Measurements from ENCODE around the gene NPFFR1. TPM values are rescaled to one million over a fixed set of nuclear protein-coding genes. Genes with fewer than 3 reads are reported as not detected.
A peak's percentile ranks its signal among the peaks of the same experiment; 100 is the strongest.
"Not testable (repeated sequence)": the region's sequence is repeated elsewhere in the genome, so short reads cannot be mapped to it uniquely, and the experiment has no call there.

NPFFR1 gene
- total RNA-seq, 4 donors from 2014 or later = 0.03 TPM; not detected in 3

DNA sequence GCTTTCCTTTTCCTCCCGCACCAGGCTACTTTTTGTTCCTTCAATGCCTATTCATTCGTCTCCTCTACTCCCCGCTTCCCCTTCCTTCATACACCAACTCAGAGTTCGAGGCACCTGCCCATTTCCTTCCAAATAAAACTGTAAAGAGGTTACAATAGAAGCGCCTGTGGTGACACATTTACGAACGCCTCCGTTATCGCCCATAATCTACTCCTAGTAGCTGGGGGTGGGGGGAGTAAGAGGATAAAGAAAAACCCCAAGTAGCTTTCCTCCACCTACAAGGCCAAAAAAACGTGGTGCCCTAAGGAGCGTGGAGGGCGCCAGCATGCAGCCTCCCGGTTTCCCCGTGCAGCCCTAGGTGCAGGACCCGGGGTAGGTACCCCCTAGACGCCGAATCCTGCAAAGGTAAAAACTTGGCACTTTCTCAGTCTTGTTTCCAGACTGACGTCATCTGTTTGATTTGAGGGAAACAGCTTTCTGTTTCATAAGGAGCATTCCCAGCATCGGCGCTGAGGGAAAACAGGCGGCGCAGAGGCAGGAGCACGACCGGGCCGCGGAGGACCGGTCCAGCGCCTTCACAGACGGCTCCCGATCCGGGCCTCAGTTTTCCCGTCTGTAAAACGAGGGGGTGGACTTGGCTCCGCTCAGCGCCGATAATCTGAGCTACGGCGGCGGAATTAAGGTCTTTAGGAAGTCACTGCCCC lies 51.5 kb downstream of the NPFFR1 start:
- Histone ChIP-seq H3K4me3 (peak overlapping the region; percentile 66 to 92 (median 86)), H3K9me3 (no peaks in the 10 kb centered on the region), H3K27ac (peak overlapping the region; percentile 83 to 92 (median 90)), H3K27me3 (no peaks in the 10 kb centered on the region), H3K36me3 (peaks cover 0 to 5% of the 10 kb centered on the region in 2 donors), H3K4me1 (peaks cover 16 to 21% of the 10 kb centered on the region in 2 donors)
- TF ChIP-seq, protein P1, sequence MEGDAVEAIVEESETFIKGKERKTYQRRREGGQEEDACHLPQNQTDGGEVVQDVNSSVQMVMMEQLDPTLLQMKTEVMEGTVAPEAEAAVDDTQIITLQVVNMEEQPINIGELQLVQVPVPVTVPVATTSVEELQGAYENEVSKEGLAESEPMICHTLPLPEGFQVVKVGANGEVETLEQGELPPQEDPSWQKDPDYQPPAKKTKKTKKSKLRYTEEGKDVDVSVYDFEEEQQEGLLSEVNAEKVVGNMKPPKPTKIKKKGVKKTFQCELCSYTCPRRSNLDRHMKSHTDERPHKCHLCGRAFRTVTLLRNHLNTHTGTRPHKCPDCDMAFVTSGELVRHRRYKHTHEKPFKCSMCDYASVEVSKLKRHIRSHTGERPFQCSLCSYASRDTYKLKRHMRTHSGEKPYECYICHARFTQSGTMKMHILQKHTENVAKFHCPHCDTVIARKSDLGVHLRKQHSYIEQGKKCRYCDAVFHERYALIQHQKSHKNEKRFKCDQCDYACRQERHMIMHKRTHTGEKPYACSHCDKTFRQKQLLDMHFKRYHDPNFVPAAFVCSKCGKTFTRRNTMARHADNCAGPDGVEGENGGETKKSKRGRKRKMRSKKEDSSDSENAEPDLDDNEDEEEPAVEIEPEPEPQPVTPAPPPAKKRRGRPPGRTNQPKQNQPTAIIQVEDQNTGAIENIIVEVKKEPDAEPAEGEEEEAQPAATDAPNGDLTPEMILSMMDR (IDR thresholded peaks at IDR 0.05 in 4 of 5, conservative IDR thresholded peaks at IDR 0.05 in 1 of 5) = no peak
- TF ChIP-seq POLR2A (IDR thresholded peaks at IDR 0.05) = no peak
- DNase-seq (no peak), ATAC-seq (peak in 1 of 2 donors; percentile 13)
- in situ Hi-C loops (cut with MboI; ENCODE audit: low sequenced_read_pairs in 4 of 4) = no loop called here
- intact Hi-C loops (cut with DNase I; ENCODE audit: low total_unique reads) = loop anchor here (5.0 kb wide), 1 partner anchor 85 kb away; the partner anchor contains the start of gene TYSND1

DNA sequence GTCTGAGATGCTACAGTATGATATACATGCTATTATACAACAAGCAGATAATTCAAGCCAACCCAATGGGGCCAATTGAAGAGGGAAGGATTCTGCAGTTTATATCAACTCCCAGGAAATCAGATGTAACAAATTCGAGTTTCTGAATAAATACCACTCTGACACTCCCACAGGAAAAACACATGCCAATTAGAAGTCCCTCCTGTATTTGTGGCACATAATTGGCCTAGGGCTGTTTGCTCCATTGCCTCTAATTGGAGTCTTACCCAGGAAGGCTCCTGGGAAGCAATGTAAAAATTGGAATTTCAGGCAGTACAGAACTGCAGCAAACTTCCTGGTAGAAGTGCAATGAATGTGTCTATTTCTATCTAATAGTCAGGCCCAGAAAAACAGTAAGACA lies 55.3 kb downstream of the NPFFR1 start:
- H3K4me1 ChIP-seq = peaks cover 19 to 21% of the 10 kb centered on the region in 2 donors
- TF ChIP-seq, protein P1 (IDR thresholded peaks at IDR 0.05 in 4 of 5, conservative IDR thresholded peaks at IDR 0.05 in 1 of 5) = no peak
- no peak for TF ChIP-seq POLR2A (IDR thresholded peaks at IDR 0.05)
- H3K27me3 ChIP-seq = no peaks in the 10 kb centered on the region
- no peaks in the 10 kb centered on the region for H3K9me3 ChIP-seq
- peak overlapping the region in 3 of 4 donors; percentile 3 to 25 (median 19) for H3K27ac ChIP-seq
- H3K36me3 ChIP-seq = peaks cover 0 to 14% of the 10 kb centered on the region in 2 donors
- in situ Hi-C loops (cut with MboI; ENCODE audit: low sequenced_read_pairs in 4 of 4) = loop anchor here in 3 of 4 donors (5.0 to 10.0 kb wide), 2 partner anchors 46 to 134 kb away; no protein-coding TSS in a partner anchor
- H3K4me3 ChIP-seq = no peak overlapping the region
- ATAC-seq = no peak
- intact Hi-C loops (cut with DNase I; ENCODE audit: low total_unique reads) = no loop called here
- DNase-seq = no peak

DNA sequence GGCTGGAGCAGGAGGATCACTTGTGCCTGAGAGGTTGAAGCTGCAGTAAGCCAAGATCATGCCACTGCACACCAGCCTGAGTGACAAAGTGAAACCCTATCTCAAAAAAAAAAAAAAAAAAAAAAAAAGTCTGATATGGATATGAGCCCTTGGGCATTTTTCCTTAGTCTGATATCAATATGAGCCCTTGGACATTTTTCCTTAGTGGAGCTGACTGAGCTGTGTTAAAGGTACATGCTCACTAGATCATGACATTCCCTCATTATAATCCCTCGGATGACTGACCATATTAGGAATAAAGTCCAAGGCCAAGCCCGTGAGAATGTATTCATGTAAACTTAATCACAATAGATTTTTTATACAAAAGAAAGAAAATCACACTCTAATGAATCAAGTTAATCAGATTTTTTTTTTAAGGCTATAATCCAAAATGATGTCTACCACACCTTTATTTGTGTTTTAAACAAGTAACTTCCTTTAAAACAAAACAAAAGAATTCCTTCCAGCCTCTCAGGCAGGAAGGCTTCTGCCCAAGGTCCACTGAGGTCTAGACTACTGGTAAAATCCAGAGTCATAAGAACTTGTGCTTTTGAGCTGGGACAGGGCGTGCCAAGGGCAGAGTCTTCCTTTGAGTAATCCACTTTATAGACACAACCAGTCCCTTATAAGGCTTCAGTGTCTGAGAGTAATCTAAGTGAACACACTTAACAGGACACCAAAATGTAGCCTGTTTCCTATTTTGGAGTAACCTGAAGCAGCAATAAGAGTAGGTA lies 56.1 kb downstream of the NPFFR1 start:
- no peak for DNase-seq
- no peak for TF ChIP-seq POLR2A (IDR thresholded peaks at IDR 0.05)
- TF ChIP-seq, protein P1 (IDR thresholded peaks at IDR 0.05 in 4 of 5, conservative IDR thresholded peaks at IDR 0.05 in 1 of 5) = no peak
- Histone ChIP-seq H3K4me1 (peaks cover 18 to 19% of the 10 kb centered on the region in 2 donors), H3K4me3 (no peak overlapping the region), H3K27ac (peak overlapping the region; percentile 11 to 25 (median 18)), H3K36me3 (peaks cover 0 to 14% of the 10 kb centered on the region in 2 donors), H3K9me3 (no peaks in the 10 kb centered on the region), H3K27me3 (no peaks in the 10 kb centered on the region)
- no peak for ATAC-seq
- intact Hi-C loops (cut with DNase I; ENCODE audit: low total_unique reads) = no loop called here
- in situ Hi-C loops (cut with MboI; ENCODE audit: low sequenced_read_pairs in 4 of 4) = loop anchor here in 3 of 4 donors (5.0 to 10.0 kb wide), 2 partner anchors 47 to 135 kb away; no protein-coding TSS in a partner anchor

GRCh38 chr10:70223728-70224127 lies 60.1 kb downstream of the NPFFR1 start:
- no peak for ATAC-seq
- no peak for DNase-seq
- H3K9me3 ChIP-seq = no peaks in the 10 kb centered on the region
- no peak for TF ChIP-seq POLR2A (IDR thresholded peaks at IDR 0.05)
- TF ChIP-seq, protein P1 (IDR thresholded peaks at IDR 0.05 in 4 of 5, conservative IDR thresholded peaks at IDR 0.05 in 1 of 5) = no peak
- no peak overlapping the region for H3K4me3 ChIP-seq
- intact Hi-C loops (cut with DNase I; ENCODE audit: low total_unique reads) = no loop called here
- H3K36me3 ChIP-seq = peaks cover 0 to 9% of the 10 kb centered on the region in 2 donors
- peaks cover 5 to 18% of the 10 kb centered on the region in 2 donors for H3K4me1 ChIP-seq
- in situ Hi-C loops (cut with MboI; ENCODE audit: low sequenced_read_pairs in 4 of 4) = loop anchor here in 2 of 4 donors (5.0 to 10.0 kb wide), 2 partner anchors 51 to 139 kb away; no protein-coding TSS in a partner anchor
- no peak overlapping the region for H3K27ac ChIP-seq
- H3K27me3 ChIP-seq = no peaks in the 10 kb centered on the region

- H3K27ac ChIP-seq; H3K4me3 ChIP-seq; DNase-seq; intact Hi-C loops (cut with DNase I; ENCODE audit: low total_unique reads); H3K27me3 ChIP-seq; H3K36me3 ChIP-seq; ATAC-seq; H3K9me3 ChIP-seq: not testable (repeated sequence)
- in situ Hi-C loops (cut with MboI; ENCODE audit: low sequenced_read_pairs in 4 of 4) = loop anchor here in 2 of 4 donors (5.0 to 10.0 kb wide), 2 partner anchors 52 to 139 kb away; no protein-coding TSS in a partner anchor
- H3K4me1 ChIP-seq = peaks cover 1 to 12% of the 10 kb centered on the region in 2 donors
These were observed 60.9 kb downstream of the NPFFR1 start for GRCh38 chr10:70222811-70223447.
